K562 (cell line): ENCODE results near the gene MED17. TPM values are rescaled to one million over a fixed set of nuclear protein-coding genes. Genes with fewer than 3 reads are reported as not detected.

ENCODE experiments used
- ARID1B ChIP-seq: fragments of 450-650 bp; IDR thresholded peaks from 2 replicates; pipeline ENCODE4 v1.6.1; 2016; ENCODE audit warnings: antibody characterized with exemption, mild to moderate bottlenecking, inconsistent platforms
- ARID2 ChIP-seq: fragments of 450-650 bp; IDR thresholded peaks from 2 replicates; pipeline ENCODE4 v1.6.1; 2017; ENCODE audit warnings: antibody characterized with exemption, mild to moderate bottlenecking
- CBFA2T2 ChIP-seq: fragments of 450-650 bp; conservative IDR thresholded peaks from 2 replicates; pipeline ENCODE4 v1.6.1; 2017; ENCODE audit warnings: mild to moderate bottlenecking
- CBFA2T3 ChIP-seq: fragments of 450-650 bp; IDR thresholded peaks from 2 replicates; pipeline ENCODE4 v1.6.1; 2017
- CEBPB ChIP-seq: fragments of 450-650 bp; IDR thresholded peaks from 2 replicates; pipeline ENCODE4 v1.6.1; 2016; ENCODE audit warnings: missing genetic modification characterization, missing compliant biosample characterization
- CXXC5 ChIP-seq: fragments of 250-450 bp; sonication (Bioruptor Pico); IDR thresholded peaks from 2 replicates; pipeline ENCODE4 v1.8.0; 2022; ENCODE audit warnings: inconsistent platforms, mild to moderate bottlenecking, moderate library complexity
- DDX20 ChIP-seq: fragments of 450-650 bp; IDR thresholded peaks from 2 replicates; pipeline ENCODE4 v1.6.1; 2016; ENCODE audit warnings: missing genetic modification characterization, low read depth, mild to moderate bottlenecking, missing compliant biosample characterization, moderate library complexity
- FOXA3 ChIP-seq, 2 experiments: fragments of 450-650 bp in 1 of 2; sonication (generic) in 1 of 2; formaldehyde crosslinking; IDR thresholded peaks in 1 of 2; conservative IDR thresholded peaks in 1 of 2; 2 replicates each; pipeline versions ENCODE4 v1.4.0 to v1.8.0; 2020 to 2022; ENCODE audit warnings: mild to moderate bottlenecking in 2 of 2, missing genetic modification reagents in 1 of 2
- JUNB ChIP-seq: fragments of 450-650 bp; formaldehyde crosslinking; conservative IDR thresholded peaks from 2 replicates; pipeline ENCODE4 v1.4.0; 2020; ENCODE audit warnings: mild to moderate bottlenecking
- LARP7 ChIP-seq: fragments of 450-650 bp; IDR thresholded peaks from 2 replicates; pipeline ENCODE4 v1.6.1; 2016
- NFATC3 ChIP-seq: fragments of 450-650 bp; IDR thresholded peaks from 2 replicates; pipeline ENCODE4 v1.6.1; 2017; ENCODE audit warnings: mild to moderate bottlenecking
- OTX1 ChIP-seq: fragments of 450-650 bp; formaldehyde crosslinking; IDR thresholded peaks from 2 replicates; pipeline ENCODE4 v1.4.0; 2022; ENCODE audit warnings: mild to moderate bottlenecking
- PTBP1 ChIP-seq: fragments of 200-400 bp; formaldehyde crosslinking; IDR thresholded peaks from 2 replicates; pipeline ENCODE4 v1.6.1; 2017; ENCODE audit warnings: low read depth, low read length
- RBM17 ChIP-seq: fragments of 200-400 bp; formaldehyde crosslinking; IDR thresholded peaks from 2 replicates; pipeline ENCODE4 v1.6.1; 2017; ENCODE audit warnings: low read depth, mild to moderate bottlenecking, low read length, borderline replicate concordance
- RUNX1 ChIP-seq: sonication (generic); IDR thresholded peaks from 2 replicates; pipeline ENCODE4 v1.6.1; 2016; ENCODE audit warnings: antibody characterized with exemption, low read depth
- SAFB2 ChIP-seq: fragments of 200-400 bp; formaldehyde crosslinking; IDR thresholded peaks from 2 replicates; pipeline ENCODE4 v1.6.1; 2018; ENCODE audit warnings: borderline replicate concordance, low read length, low read depth, moderate library complexity; ENCODE audit not compliant: severe bottlenecking
- SMAD2 ChIP-seq: fragments of 150-350 bp; IDR thresholded peaks from 2 replicates; pipeline ENCODE4 v1.6.1; 2014; ENCODE audit warnings: low read depth, mild to moderate bottlenecking, low read length
- SMAD3 ChIP-seq: fragments of 450-650 bp; formaldehyde crosslinking; conservative IDR thresholded peaks from 2 replicates; pipeline ENCODE4 v1.4.0; 2020; ENCODE audit warnings: mild to moderate bottlenecking
- SOX6 ChIP-seq: fragments of 450-650 bp; IDR thresholded peaks from 2 replicates; pipeline ENCODE4 v1.6.1; 2014; ENCODE audit warnings: mild to moderate bottlenecking
- TCF3 ChIP-seq: sonication (generic); formaldehyde crosslinking; IDR thresholded peaks from 2 replicates; pipeline ENCODE4 v1.4.0; 2020; ENCODE audit warnings: mild to moderate bottlenecking, missing genetic modification reagents
- ZBED1 ChIP-seq: IDR thresholded peaks from 2 replicates; pipeline ENCODE4 v1.6.1; 2014
- ZBTB17 ChIP-seq: fragments of 450-650 bp; formaldehyde crosslinking; IDR thresholded peaks from 2 replicates; pipeline ENCODE4 v1.4.0; 2020; ENCODE audit warnings: mild to moderate bottlenecking
- ZFPM2 ChIP-seq: fragments of 250-450 bp; sonication (Bioruptor Pico); IDR thresholded peaks from 2 replicates; pipeline ENCODE4 v1.5.1; 2022; ENCODE audit warnings: mild to moderate bottlenecking
- ZKSCAN3 ChIP-seq: fragments of 250-450 bp; sonication (Bioruptor Pico); IDR thresholded peaks from 2 replicates; pipeline ENCODE4 v1.4.0; 2020
- ZNF133 ChIP-seq: fragments of 250-450 bp; sonication (Bioruptor Pico); IDR thresholded peaks from 2 replicates; pipeline ENCODE4 v1.4.0; 2020; ENCODE audit warnings: mild to moderate bottlenecking
- ZNF280B ChIP-seq: fragments of 250-450 bp; sonication (Bioruptor Pico); IDR thresholded peaks from 2 replicates; pipeline ENCODE4 v1.5.1; 2021; ENCODE audit warnings: mild to moderate bottlenecking
- ZNF584 ChIP-seq: fragments of 200-800 bp; sonication (Bioruptor generic); IDR thresholded peaks from 2 replicates; pipeline ENCODE4 v1.6.1; 2016; ENCODE audit warnings: low read depth, mild to moderate bottlenecking, missing genetic modification characterization, missing compliant biosample characterization
- ZNF830 ChIP-seq: fragments of 250-450 bp; sonication (Bioruptor Pico); IDR thresholded peaks from 2 replicates; pipeline ENCODE4 v1.5.0; 2021; ENCODE audit warnings: mild to moderate bottlenecking
- ZSCAN32 ChIP-seq: fragments of 450-650 bp; formaldehyde crosslinking; IDR thresholded peaks from 2 replicates; pipeline ENCODE4 v1.4.0; 2020; ENCODE audit warnings: mild to moderate bottlenecking, moderate library complexity
- polyA plus RNA-seq, 8 experiments: library from polyadenylated mRNA; depleted of rRNA in 4 of 8; stranded (reverse) in 5 of 8; unstranded in 3 of 8; fragments of >200 nt; fragmentation: Nextera tagmentation in 2 of 8; fragmentation: Illumina TruSeq in 1 of 8; extraction: Ambion mirVana in 2 of 8; extraction: Trizol in 1 of 8; gene quantifications; 2 replicates each; pipeline versions ENCODE4 v1.2.1 to v1.2.3, GENCODE V29; 2011 to 2014; ENCODE audit warnings: inconsistent platforms in 1 of 8, missing spikeins in 1 of 8
- total RNA-seq, 7 experiments: library from RNA; depleted of rRNA in 6 of 7; stranded (reverse); fragments of >200 nt in 6 of 7; fragmentation: Illumina TruSeq in 2 of 7; extraction: Trizol in 2 of 7; gene quantifications; 2 replicates each; pipeline versions ENCODE4 v1.2.1 to v1.2.3, GENCODE V29; 2011 to 2021; ENCODE audit warnings: low replicate concordance in 1 of 7
- TF ChIP-seq, protein P1 (sequence below): fragments of 250-450 bp; sonication (Bioruptor Pico); IDR thresholded peaks from 2 replicates; pipeline ENCODE4 v1.5.0; 2021
- TF ChIP-seq, protein P2 (sequence below): IDR thresholded peaks from 3 replicates; pipeline ENCODE4 v1.6.1; 2011; ENCODE audit warnings: borderline replicate concordance, mild to moderate bottlenecking; ENCODE audit not compliant: insufficient read length, insufficient read depth
- TF ChIP-seq, protein P3 (sequence below): fragments of 250-450 bp; sonication (Bioruptor Pico); IDR thresholded peaks from 2 replicates; pipeline ENCODE4 v1.8.0; 2021; ENCODE audit warnings: moderate library complexity, mild to moderate bottlenecking, inconsistent platforms

MED17 gene
- total and polyA plus RNA-seq, 9 of the 15 experiments (the other 6 are each of a cell fraction or from before 2014, with no cell fraction given), result 6.7 to 34.7 (median 26.8) TPM

- peak; percentile 69 for TF ChIP-seq CBFA2T3
- no peak for TF ChIP-seq NFATC3
- TF ChIP-seq ZNF584 (CRISPR knock-in tag), result no peak
- TF ChIP-seq SMAD2, result no peak
- peak; percentile 79 for TF ChIP-seq ARID1B
- TF ChIP-seq PTBP1, result no peak
- TF ChIP-seq FOXA3 (CRISPR knock-in tag; conservative IDR thresholded peaks at IDR 0.05 in 1 of 2, IDR thresholded peaks at IDR 0.05 in 1 of 2), result no peak
- TF ChIP-seq CXXC5 (CRISPR knock-in tag), result no peak
- 0 out of 2 replicates have a peak, but pooled peaks have one; percentile 29 for TF ChIP-seq ZBTB17 (CRISPR knock-in tag)
- no peak for TF ChIP-seq ZNF830 (CRISPR knock-in tag)
- TF ChIP-seq SOX6, result peak; percentile 62
- no peak for TF ChIP-seq ZSCAN32
- no peak for TF ChIP-seq RBM17
- TF ChIP-seq ZNF280B (CRISPR knock-in tag), result no peak
- peak; percentile 37; the same call in 1 of the 2 replicates for TF ChIP-seq CBFA2T2
- TF ChIP-seq JUNB (CRISPR knock-in tag), result no peak
- TF ChIP-seq TCF3 (CRISPR knock-in tag), result peak; percentile 59
- TF ChIP-seq ZKSCAN3 (CRISPR knock-in tag), result no peak
- no peak for TF ChIP-seq SMAD3 (CRISPR knock-in tag)
- TF ChIP-seq CEBPB (tag), result no peak
- TF ChIP-seq, protein P1, sequence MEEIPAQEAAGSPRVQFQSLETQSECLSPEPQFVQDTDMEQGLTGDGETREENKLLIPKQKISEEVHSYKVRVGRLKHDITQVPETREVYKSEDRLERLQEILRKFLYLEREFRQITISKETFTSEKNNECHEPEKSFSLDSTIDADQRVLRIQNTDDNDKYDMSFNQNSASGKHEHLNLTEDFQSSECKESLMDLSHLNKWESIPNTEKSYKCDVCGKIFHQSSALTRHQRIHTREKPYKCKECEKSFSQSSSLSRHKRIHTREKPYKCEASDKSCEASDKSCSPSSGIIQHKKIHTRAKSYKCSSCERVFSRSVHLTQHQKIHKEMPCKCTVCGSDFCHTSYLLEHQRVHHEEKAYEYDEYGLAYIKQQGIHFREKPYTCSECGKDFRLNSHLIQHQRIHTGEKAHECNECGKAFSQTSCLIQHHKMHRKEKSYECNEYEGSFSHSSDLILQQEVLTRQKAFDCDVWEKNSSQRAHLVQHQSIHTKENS (CRISPR knock-in tag), result no peak
- TF ChIP-seq OTX1 (CRISPR knock-in tag), result no peak
- TF ChIP-seq LARP7, result no peak
- TF ChIP-seq SAFB2, result no peak
- no peak for TF ChIP-seq ZNF133 (CRISPR knock-in tag)
- TF ChIP-seq DDX20 (tag), result no peak
- no peak for TF ChIP-seq RUNX1
- TF ChIP-seq, protein P2, sequence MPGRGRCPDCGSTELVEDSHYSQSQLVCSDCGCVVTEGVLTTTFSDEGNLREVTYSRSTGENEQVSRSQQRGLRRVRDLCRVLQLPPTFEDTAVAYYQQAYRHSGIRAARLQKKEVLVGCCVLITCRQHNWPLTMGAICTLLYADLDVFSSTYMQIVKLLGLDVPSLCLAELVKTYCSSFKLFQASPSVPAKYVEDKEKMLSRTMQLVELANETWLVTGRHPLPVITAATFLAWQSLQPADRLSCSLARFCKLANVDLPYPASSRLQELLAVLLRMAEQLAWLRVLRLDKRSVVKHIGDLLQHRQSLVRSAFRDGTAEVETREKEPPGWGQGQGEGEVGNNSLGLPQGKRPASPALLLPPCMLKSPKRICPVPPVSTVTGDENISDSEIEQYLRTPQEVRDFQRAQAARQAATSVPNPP, result no peak
- TF ChIP-seq, protein P3, sequence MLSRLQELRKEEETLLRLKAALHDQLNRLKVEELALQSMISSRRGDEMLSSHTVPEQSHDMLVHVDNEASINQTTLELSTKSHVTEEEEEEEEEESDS (CRISPR knock-in tag), result no peak
- TF ChIP-seq ARID2, result no peak
- no peak for TF ChIP-seq ZFPM2 (CRISPR knock-in tag)
- no peak for TF ChIP-seq ZBED1
Measured at GRCh38 chr11:93842461-93842860, 58.4 kb downstream of the MED17 start (continued).
